Thyroid gland (tissue), 4 donors: ENCODE data around the gene CLEC3B.

Source experiments
- CTCF ChIP-seq, 6 experiments: fragments of 200-600 bp in 3 of 6; fragments of 450-650 bp in 3 of 6; sonication (generic) in 3 of 6; IDR thresholded peaks; one replicate each; pipeline ENCODE4 v1.5.1; 2016 to 2019; ENCODE audit warnings: antibody characterized with exemption in 6 of 6, mild to moderate bottlenecking in 2 of 6, inconsistent platforms in 1 of 6, moderate library complexity in 1 of 6
- POLR2A ChIP-seq, 2 donors: fragments of 450-650 bp; IDR thresholded peaks; one replicate each; pipeline ENCODE4 v1.6.1; 2017; ENCODE audit warnings: antibody characterized with exemption in 2 of 2, mild to moderate bottlenecking in 2 of 2, moderate library complexity in 1 of 2

GRCh38 chr3:45001738-45002137 lies 24.4 kb upstream of the CLEC3B start:
- no peak for TF ChIP-seq CTCF (IDR thresholded peaks at IDR 0.05)
- no peak for TF ChIP-seq POLR2A (IDR thresholded peaks at IDR 0.05)
